GM23338 (cell line): Measurements from ENCODE around the gene CAMTA1. TPM values are rescaled to one million over a fixed set of nuclear protein-coding genes. Genes with fewer than 3 reads are reported as not detected.

Experiments
- ATAC-seq: fragments of 200-7000 bp; cut with Tn5 transposase; 3 replicates; pipeline ENCODE4 v1.9.1; 2020
- DNase-seq: peaks from one replicate; pipeline ENCODE4 v3.0.0-alpha.2; 2015; ENCODE audit warnings: low spot score
- H2AFZ ChIP-seq: fragments of 200-600 bp; sonication (generic); 2 replicates; pipeline ENCODE4 v1.8.0; 2016; ENCODE audit warnings: antibody characterized with exemption, mild to moderate bottlenecking, moderate library complexity
- H3F3A ChIP-seq: fragments of 200-600 bp; sonication (generic); replicated peaks from 2 replicates; pipeline ENCODE4 v1.8.0; 2017; ENCODE audit warnings: antibody characterized with exemption, mixed run types, low read depth
- H3K27ac ChIP-seq: fragments of 200-600 bp; sonication (generic); 2 replicates; pipeline ENCODE4 v1.6.1; 2016; ENCODE audit warnings: low read depth
- H3K27me3 ChIP-seq: fragments of 200-600 bp; sonication (generic); 2 replicates; pipeline ENCODE4 v1.8.0; 2016; ENCODE audit warnings: mild to moderate bottlenecking, mixed run types, moderate library complexity; ENCODE audit not compliant: insufficient read depth
- H3K36me3 ChIP-seq: fragments of 200-600 bp; sonication (generic); 2 replicates; pipeline ENCODE4 v1.8.0; 2016; ENCODE audit warnings: mild to moderate bottlenecking; ENCODE audit not compliant: insufficient read depth
- H3K4me1 ChIP-seq: fragments of 200-600 bp; sonication (generic); 2 replicates; pipeline ENCODE4 v1.8.0; 2016; ENCODE audit warnings: mild to moderate bottlenecking, moderate library complexity; ENCODE audit not compliant: insufficient read depth
- H3K4me2 ChIP-seq: fragments of 200-600 bp; sonication (generic); 2 replicates; pipeline ENCODE4 v1.7.1; 2017; ENCODE audit warnings: mixed run types
- H3K4me3 ChIP-seq: fragments of 200-600 bp; sonication (generic); 2 replicates; pipeline ENCODE4 v1.6.1; 2016; ENCODE audit warnings: mixed run types
- H3K79me2 ChIP-seq: fragments of 200-600 bp; sonication (generic); replicated peaks from 2 replicates; pipeline ENCODE4 v1.8.0; 2017; ENCODE audit warnings: mild to moderate bottlenecking; ENCODE audit not compliant: insufficient read depth
- H3K9me2 ChIP-seq: fragments of 200-600 bp; sonication (generic); 2 replicates; pipeline ENCODE4 v1.8.0; 2017; ENCODE audit not compliant: insufficient read depth
- H4K20me1 ChIP-seq: fragments of 200-600 bp; sonication (generic); replicated peaks from 2 replicates; pipeline ENCODE4 v1.8.0; 2017; ENCODE audit warnings: mild to moderate bottlenecking; ENCODE audit not compliant: insufficient read depth
- H3K27ac Mint-ChIP-seq: 2 replicates; pipeline ENCODE4 v1.8.0; 2020; ENCODE audit warnings: inconsistent platforms, mild to moderate bottlenecking, moderate library complexity, mixed read lengths
- H3K27me3 Mint-ChIP-seq: 3 replicates; pipeline ENCODE4 v1.8.0; 2022; ENCODE audit warnings: low read depth, mild to moderate bottlenecking, moderate library complexity, mixed read lengths, inconsistent platforms; ENCODE audit not compliant: insufficient read depth, poor library complexity
- H3K36me3 Mint-ChIP-seq: 3 replicates; pipeline ENCODE4 v1.8.0; 2021; ENCODE audit warnings: low read depth, mild to moderate bottlenecking, inconsistent platforms, moderate library complexity, mixed read lengths
- H3K4me1 Mint-ChIP-seq: 3 replicates; pipeline ENCODE4 v1.8.0; 2020; ENCODE audit warnings: mild to moderate bottlenecking, inconsistent platforms, mixed read lengths
- H3K4me3 Mint-ChIP-seq: 3 replicates; pipeline ENCODE4 v1.8.0; 2021; ENCODE audit warnings: moderate library complexity, mild to moderate bottlenecking, inconsistent platforms, mixed read lengths
- H3K9me3 Mint-ChIP-seq: 3 replicates; pipeline ENCODE4 v1.8.0; 2020; ENCODE audit warnings: moderate library complexity, mild to moderate bottlenecking, inconsistent platforms, mixed read lengths
- EZH2 ChIP-seq: fragments of 200-600 bp; sonication (generic); IDR thresholded peaks from one replicate; pipeline ENCODE4 v1.8.0; 2017; ENCODE audit warnings: antibody characterized with exemption, mild to moderate bottlenecking, low read depth; ENCODE audit not compliant: unreplicated experiment
- EZH2phosphoT487 ChIP-seq: fragments of 200-600 bp; sonication (generic); IDR thresholded peaks from one replicate; pipeline ENCODE4 v1.8.1; 2018; ENCODE audit warnings: antibody characterized with exemption; ENCODE audit not compliant: unreplicated experiment
- NANOG ChIP-seq: IDR thresholded peaks from 2 replicates; pipeline ENCODE4 v1.6.1; 2016; ENCODE audit warnings: antibody characterized with exemption, borderline replicate concordance
- POLR2AphosphoS5 ChIP-seq: IDR thresholded peaks from 2 replicates; pipeline ENCODE4 v1.6.1; 2016; ENCODE audit warnings: antibody characterized with exemption, low read depth
- STAT1 ChIP-seq: IDR thresholded peaks from one replicate; pipeline ENCODE4 v1.6.1; 2016; ENCODE audit warnings: antibody characterized with exemption; ENCODE audit not compliant: unreplicated experiment
- ZNF114 ChIP-seq: fragments of 250-450 bp; sonication (Bioruptor Pico); IDR thresholded peaks from 2 replicates; pipeline ENCODE4 v1.5.0; 2020; ENCODE audit warnings: mild to moderate bottlenecking, moderate library complexity
- ZNF331 ChIP-seq: fragments of 250-450 bp; sonication (Bioruptor Pico); IDR thresholded peaks from 2 replicates; pipeline ENCODE4 v1.5.0; 2020; ENCODE audit warnings: low read depth, mild to moderate bottlenecking, moderate library complexity
- polyA plus RNA-seq: library from polyadenylated mRNA; unstranded; fragments of >200 nt; fragmentation: Nextera tagmentation; extraction: Ambion mirVana; gene quantifications from 2 replicates; pipeline ENCODE4 v1.2.1, GENCODE V29; 2016
- total RNA-seq: library from RNA; depleted of rRNA; stranded (reverse); fragments of >200 nt; shearing (Covaris generic); gene quantifications from 2 replicates; pipeline ENCODE4 v1.2.3, GENCODE V29; 2014
- TF ChIP-seq, protein P1 (sequence below), 2 experiments: fragments of 200-600 bp in 1 of 2; sonication (generic) in 1 of 2; conservative IDR thresholded peaks; 2 replicates each; pipeline versions ENCODE4 v1.5.1 to v1.6.1; 2016 to 2017; ENCODE audit warnings: antibody characterized with exemption in 2 of 2, low read depth in 2 of 2, mild to moderate bottlenecking in 2 of 2, moderate library complexity in 1 of 2
- TF ChIP-seq, protein P2 (sequence below): fragments of 250-450 bp; sonication (Bioruptor Pico); IDR thresholded peaks from 2 replicates; pipeline ENCODE4 v1.5.0; 2020; ENCODE audit warnings: mild to moderate bottlenecking, moderate library complexity
- TF ChIP-seq, protein P3 (sequence below): IDR thresholded peaks from one replicate; pipeline ENCODE4 v1.6.1; 2018; ENCODE audit warnings: antibody characterized with exemption; ENCODE audit not compliant: unreplicated experiment

CAMTA1 gene
- total and polyA plus RNA-seq, 2 experiments from 2014 or later, result 115 to 519 TPM

DNA sequence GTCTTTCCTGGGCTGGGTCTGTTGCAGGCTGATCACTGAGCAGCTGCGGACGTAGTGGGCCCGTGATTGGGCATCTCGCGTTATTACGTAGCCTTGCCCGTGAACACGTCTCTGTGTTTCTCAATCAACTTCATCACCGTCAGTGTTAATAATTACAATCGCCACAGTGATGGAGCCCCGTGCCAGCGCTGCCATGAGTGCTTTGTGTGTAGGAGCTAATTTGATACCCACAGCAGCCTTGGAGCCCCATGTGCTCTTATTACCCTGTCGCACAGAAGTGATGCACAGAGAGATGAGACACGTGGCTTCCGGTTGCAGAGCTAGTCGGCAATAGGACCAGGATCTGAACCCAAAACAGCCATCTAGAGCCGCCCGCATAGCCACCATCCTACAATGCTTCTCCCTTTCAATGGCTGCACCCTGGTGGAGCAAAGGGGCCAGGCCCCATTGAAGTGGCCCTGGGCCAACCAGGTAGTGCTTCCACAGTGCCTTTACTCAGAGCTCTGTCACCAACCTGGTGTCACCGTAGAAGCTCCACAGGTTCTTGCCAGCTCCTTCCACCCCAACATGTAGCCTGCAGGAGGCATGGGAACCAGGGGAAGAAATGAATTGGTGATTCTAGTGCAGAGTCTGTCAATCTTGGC is 587.3 kb downstream of the CAMTA1 start:
- no peaks in the 10 kb centered on the region for H3K36me3 ChIP-seq
- H3K27ac ChIP-seq, result no peak overlapping the region
- peaks cover 6% of the 10 kb centered on the region for H3K27me3 Mint-ChIP-seq
- H3K36me3 Mint-ChIP-seq, result no peaks in the 10 kb centered on the region
- TF ChIP-seq, protein P1, sequence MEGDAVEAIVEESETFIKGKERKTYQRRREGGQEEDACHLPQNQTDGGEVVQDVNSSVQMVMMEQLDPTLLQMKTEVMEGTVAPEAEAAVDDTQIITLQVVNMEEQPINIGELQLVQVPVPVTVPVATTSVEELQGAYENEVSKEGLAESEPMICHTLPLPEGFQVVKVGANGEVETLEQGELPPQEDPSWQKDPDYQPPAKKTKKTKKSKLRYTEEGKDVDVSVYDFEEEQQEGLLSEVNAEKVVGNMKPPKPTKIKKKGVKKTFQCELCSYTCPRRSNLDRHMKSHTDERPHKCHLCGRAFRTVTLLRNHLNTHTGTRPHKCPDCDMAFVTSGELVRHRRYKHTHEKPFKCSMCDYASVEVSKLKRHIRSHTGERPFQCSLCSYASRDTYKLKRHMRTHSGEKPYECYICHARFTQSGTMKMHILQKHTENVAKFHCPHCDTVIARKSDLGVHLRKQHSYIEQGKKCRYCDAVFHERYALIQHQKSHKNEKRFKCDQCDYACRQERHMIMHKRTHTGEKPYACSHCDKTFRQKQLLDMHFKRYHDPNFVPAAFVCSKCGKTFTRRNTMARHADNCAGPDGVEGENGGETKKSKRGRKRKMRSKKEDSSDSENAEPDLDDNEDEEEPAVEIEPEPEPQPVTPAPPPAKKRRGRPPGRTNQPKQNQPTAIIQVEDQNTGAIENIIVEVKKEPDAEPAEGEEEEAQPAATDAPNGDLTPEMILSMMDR (conservative IDR thresholded peaks at IDR 0.05; ENCODE audit: low read depth in 2 of 2), result no peak
- no peak for TF ChIP-seq ZNF331
- TF ChIP-seq ZNF114 (CRISPR knock-in tag), result no peak
- TF ChIP-seq EZH2, result no peak
- no peak for TF ChIP-seq STAT1
- TF ChIP-seq, protein P2, sequence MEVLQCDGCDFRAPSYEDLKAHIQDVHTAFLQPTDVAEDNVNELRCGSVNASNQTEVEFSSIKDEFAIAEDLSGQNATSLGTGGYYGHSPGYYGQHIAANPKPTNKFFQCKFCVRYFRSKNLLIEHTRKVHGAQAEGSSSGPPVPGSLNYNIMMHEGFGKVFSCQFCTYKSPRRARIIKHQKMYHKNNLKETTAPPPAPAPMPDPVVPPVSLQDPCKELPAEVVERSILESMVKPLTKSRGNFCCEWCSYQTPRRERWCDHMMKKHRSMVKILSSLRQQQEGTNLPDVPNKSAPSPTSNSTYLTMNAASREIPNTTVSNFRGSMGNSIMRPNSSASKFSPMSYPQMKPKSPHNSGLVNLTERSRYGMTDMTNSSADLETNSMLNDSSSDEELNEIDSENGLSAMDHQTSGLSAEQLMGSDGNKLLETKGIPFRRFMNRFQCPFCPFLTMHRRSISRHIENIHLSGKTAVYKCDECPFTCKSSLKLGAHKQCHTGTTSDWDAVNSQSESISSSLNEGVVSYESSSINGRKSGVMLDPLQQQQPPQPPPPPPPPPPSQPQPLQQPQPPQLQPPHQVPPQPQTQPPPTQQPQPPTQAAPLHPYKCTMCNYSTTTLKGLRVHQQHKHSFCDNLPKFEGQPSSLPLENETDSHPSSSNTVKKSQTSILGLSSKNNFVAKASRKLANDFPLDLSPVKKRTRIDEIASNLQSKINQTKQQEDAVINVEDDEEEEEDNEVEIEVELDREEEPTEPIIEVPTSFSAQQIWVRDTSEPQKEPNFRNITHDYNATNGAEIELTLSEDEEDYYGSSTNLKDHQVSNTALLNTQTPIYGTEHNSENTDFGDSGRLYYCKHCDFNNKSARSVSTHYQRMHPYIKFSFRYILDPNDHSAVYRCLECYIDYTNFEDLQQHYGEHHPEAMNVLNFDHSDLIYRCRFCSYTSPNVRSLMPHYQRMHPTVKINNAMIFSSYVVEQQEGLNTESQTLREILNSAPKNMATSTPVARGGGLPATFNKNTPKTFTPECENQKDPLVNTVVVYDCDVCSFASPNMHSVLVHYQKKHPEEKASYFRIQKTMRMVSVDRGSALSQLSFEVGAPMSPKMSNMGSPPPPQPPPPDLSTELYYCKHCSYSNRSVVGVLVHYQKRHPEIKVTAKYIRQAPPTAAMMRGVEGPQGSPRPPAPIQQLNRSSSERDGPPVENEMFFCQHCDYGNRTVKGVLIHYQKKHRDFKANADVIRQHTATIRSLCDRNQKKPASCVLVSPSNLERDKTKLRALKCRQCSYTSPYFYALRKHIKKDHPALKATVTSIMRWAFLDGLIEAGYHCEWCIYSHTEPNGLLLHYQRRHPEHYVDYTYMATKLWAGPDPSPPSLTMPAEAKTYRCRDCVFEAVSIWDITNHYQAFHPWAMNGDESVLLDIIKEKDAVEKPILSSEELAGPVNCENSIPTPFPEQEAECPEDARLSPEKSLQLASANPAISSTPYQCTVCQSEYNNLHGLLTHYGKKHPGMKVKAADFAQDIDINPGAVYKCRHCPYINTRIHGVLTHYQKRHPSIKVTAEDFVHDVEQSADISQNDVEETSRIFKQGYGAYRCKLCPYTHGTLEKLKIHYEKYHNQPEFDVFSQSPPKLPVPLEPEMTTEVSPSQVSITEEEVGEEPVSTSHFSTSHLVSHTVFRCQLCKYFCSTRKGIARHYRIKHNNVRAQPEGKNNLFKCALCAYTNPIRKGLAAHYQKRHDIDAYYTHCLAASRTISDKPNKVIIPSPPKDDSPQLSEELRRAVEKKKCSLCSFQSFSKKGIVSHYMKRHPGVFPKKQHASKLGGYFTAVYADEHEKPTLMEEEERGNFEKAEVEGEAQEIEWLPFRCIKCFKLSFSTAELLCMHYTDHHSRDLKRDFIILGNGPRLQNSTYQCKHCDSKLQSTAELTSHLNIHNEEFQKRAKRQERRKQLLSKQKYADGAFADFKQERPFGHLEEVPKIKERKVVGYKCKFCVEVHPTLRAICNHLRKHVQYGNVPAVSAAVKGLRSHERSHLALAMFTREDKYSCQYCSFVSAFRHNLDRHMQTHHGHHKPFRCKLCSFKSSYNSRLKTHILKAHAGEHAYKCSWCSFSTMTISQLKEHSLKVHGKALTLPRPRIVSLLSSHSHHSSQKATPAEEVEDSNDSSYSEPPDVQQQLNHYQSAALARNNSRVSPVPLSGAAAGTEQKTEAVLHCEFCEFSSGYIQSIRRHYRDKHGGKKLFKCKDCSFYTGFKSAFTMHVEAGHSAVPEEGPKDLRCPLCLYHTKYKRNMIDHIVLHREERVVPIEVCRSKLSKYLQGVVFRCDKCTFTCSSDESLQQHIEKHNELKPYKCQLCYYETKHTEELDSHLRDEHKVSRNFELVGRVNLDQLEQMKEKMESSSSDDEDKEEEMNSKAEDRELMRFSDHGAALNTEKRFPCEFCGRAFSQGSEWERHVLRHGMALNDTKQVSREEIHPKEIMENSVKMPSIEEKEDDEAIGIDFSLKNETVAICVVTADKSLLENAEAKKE, result no peak
- TF ChIP-seq, protein P3, sequence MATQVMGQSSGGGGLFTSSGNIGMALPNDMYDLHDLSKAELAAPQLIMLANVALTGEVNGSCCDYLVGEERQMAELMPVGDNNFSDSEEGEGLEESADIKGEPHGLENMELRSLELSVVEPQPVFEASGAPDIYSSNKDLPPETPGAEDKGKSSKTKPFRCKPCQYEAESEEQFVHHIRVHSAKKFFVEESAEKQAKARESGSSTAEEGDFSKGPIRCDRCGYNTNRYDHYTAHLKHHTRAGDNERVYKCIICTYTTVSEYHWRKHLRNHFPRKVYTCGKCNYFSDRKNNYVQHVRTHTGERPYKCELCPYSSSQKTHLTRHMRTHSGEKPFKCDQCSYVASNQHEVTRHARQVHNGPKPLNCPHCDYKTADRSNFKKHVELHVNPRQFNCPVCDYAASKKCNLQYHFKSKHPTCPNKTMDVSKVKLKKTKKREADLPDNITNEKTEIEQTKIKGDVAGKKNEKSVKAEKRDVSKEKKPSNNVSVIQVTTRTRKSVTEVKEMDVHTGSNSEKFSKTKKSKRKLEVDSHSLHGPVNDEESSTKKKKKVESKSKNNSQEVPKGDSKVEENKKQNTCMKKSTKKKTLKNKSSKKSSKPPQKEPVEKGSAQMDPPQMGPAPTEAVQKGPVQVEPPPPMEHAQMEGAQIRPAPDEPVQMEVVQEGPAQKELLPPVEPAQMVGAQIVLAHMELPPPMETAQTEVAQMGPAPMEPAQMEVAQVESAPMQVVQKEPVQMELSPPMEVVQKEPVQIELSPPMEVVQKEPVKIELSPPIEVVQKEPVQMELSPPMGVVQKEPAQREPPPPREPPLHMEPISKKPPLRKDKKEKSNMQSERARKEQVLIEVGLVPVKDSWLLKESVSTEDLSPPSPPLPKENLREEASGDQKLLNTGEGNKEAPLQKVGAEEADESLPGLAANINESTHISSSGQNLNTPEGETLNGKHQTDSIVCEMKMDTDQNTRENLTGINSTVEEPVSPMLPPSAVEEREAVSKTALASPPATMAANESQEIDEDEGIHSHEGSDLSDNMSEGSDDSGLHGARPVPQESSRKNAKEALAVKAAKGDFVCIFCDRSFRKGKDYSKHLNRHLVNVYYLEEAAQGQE, result no peak
- no peak for TF ChIP-seq POLR2AphosphoS5
- no peak for TF ChIP-seq NANOG
- TF ChIP-seq EZH2phosphoT487, result no peak
- DNase-seq (no peak), ATAC-seq (no peak)
- no peak overlapping the region for H3K27ac Mint-ChIP-seq
- no peak overlapping the region for H3K4me2 ChIP-seq
- no peak overlapping the region for H2AFZ ChIP-seq
- peaks cover 18% of the 10 kb centered on the region for H3K4me1 Mint-ChIP-seq
- no peaks in the 10 kb centered on the region for H3K9me2 ChIP-seq
- H3K27me3 ChIP-seq, result no peaks in the 10 kb centered on the region
- H3K9me3 Mint-ChIP-seq, result no peaks in the 10 kb centered on the region
- H3F3A ChIP-seq, result no peaks in the 10 kb centered on the region
- no peak overlapping the region for H3K4me3 Mint-ChIP-seq
- no peaks in the 10 kb centered on the region for H3K4me1 ChIP-seq
- H4K20me1 ChIP-seq, result no peaks in the 10 kb centered on the region
- no peaks in the 10 kb centered on the region for H3K79me2 ChIP-seq
- no peak overlapping the region for H3K4me3 ChIP-seq
